Measurements from ENCODE around the gene GLCE.

Gene GLCE

DNA sequence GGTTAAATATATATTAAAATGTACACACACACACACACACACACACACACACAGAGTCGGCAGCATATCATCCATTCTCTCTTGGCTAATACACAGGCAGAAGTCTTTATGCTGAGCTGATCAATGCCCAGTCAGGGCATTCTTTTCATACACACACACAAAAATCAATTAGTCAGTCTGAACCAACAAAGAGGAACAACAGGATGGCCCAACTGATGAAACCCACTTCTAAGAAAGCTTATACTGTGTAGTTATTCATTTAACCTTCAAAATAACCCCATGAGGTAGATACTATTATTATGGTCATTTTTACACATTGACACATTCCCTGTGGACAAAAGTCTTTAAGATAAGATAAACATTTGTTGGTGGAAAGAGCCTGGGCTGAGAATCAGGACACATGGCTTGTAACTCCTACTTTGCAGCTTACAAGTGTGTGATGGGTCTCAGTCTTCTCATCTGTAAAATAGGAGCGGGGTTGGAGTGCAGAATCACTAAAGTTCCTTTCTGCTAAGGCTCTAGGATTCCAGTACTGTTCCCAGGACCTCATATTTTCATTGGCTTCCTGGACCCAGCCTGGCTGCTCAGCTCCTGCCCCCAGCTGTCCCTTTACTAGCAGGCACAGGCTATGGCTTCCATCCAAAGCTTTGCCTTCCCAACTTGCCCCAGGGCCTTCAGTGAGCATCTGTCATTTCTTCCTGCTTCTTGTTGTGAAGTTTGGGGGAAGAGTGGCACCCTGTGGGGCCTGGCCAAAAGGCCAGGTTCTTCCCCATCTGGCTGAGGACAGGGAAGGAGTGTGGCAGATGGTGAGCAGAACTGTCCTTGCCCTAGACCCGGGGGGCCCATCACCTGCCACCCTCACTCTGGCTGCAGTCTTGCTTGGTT, 27.2 kb upstream of the GLCE start:
- Histone ChIP-seq H3K27me3 (ENCODE audit: insufficient read depth, low read length, poor library complexity, severe bottlenecking) (peaks cover 4% of the 10 kb centered on the region), H3K4me1 (ENCODE audit: insufficient read depth, low read length, poor library complexity, severe bottlenecking) (no peaks in the 10 kb centered on the region), H3K9me3 (ENCODE audit: insufficient read depth, low read depth, low read length) (no peaks in the 10 kb centered on the region), H3K36me3 (ENCODE audit: insufficient read depth, low read length) (no peaks in the 10 kb centered on the region), H3K9ac (ENCODE audit: low read depth, low read length, poor library complexity, severe bottlenecking) (no peak overlapping the region), H4K20me1 (ENCODE audit: insufficient read depth, low read length, poor library complexity, severe bottlenecking) (no peaks in the 10 kb centered on the region), H3K4me2 (ENCODE audit: low read depth, low read length, poor library complexity, severe bottlenecking) (no peak overlapping the region), H3K4me3 (ENCODE audit: low read length, poor library complexity, severe bottlenecking) (no peak overlapping the region), H3F3A (ENCODE audit: low read depth) (no peaks in the 10 kb centered on the region), H2AFZ (ENCODE audit: low read length) (no peak overlapping the region), H3K79me2 (ENCODE audit: insufficient read depth, low read length) (no peaks in the 10 kb centered on the region), H3K9me2 (replicated peaks; ENCODE audit: low read depth, low read length) (no peaks in the 10 kb centered on the region)
- TF ChIP-seq, protein P1, sequence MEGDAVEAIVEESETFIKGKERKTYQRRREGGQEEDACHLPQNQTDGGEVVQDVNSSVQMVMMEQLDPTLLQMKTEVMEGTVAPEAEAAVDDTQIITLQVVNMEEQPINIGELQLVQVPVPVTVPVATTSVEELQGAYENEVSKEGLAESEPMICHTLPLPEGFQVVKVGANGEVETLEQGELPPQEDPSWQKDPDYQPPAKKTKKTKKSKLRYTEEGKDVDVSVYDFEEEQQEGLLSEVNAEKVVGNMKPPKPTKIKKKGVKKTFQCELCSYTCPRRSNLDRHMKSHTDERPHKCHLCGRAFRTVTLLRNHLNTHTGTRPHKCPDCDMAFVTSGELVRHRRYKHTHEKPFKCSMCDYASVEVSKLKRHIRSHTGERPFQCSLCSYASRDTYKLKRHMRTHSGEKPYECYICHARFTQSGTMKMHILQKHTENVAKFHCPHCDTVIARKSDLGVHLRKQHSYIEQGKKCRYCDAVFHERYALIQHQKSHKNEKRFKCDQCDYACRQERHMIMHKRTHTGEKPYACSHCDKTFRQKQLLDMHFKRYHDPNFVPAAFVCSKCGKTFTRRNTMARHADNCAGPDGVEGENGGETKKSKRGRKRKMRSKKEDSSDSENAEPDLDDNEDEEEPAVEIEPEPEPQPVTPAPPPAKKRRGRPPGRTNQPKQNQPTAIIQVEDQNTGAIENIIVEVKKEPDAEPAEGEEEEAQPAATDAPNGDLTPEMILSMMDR (conservative IDR thresholded peaks at IDR 0.05; ENCODE audit: low read length) = no peak
- no peak for TF ChIP-seq EZH2phosphoT487 (IDR thresholded peaks at IDR 0.05; ENCODE audit: borderline replicate concordance)

DNA sequence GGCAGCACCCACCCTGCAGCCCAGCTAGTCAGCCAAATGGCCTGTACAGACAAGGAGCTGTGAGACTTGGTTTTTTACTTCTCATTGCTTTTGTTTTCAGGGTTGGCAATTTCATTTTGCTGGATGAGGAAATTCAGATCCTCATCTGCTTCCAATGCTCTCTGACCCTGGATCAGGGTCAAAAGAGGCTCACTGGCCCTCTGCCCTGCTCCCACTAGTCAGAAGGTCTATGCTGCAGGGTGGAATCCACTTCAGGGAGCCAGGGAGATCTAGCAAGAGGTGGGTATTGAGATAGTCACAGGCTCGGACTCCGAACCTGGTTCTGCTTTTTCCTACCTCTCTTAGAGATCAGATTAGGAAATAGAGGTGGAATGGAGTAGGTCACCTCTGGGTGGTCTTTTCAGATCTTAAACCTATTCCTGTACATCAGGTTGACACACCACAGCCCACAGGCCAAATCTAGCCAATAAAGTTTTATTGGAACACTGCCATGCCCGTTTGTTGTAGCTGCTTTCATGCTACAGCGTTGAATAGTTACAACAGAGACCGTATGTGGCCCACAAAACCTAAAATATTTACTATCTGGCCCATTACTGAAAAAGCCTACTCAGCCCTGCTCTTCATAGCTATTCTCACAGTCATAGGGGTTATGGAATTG, 26.4 kb upstream of the GLCE start:
- Histone ChIP-seq H3K27me3 (ENCODE audit: insufficient read depth, low read length, poor library complexity, severe bottlenecking) (peaks cover 8% of the 10 kb centered on the region), H4K20me1 (ENCODE audit: insufficient read depth, low read length, poor library complexity, severe bottlenecking) (no peaks in the 10 kb centered on the region), H3K9me3 (ENCODE audit: insufficient read depth, low read depth, low read length) (no peaks in the 10 kb centered on the region), H3K4me2 (ENCODE audit: low read depth, low read length, poor library complexity, severe bottlenecking) (no peak overlapping the region), H3K4me3 (ENCODE audit: low read length, poor library complexity, severe bottlenecking) (no peak overlapping the region), H2AFZ (ENCODE audit: low read length) (no peak overlapping the region), H3F3A (ENCODE audit: low read depth) (no peaks in the 10 kb centered on the region), H3K36me3 (ENCODE audit: insufficient read depth, low read length) (no peaks in the 10 kb centered on the region), H3K79me2 (ENCODE audit: insufficient read depth, low read length) (no peaks in the 10 kb centered on the region), H3K9me2 (replicated peaks; ENCODE audit: low read depth, low read length) (no peaks in the 10 kb centered on the region), H3K4me1 (ENCODE audit: insufficient read depth, low read length, poor library complexity, severe bottlenecking) (no peaks in the 10 kb centered on the region), H3K9ac (ENCODE audit: low read depth, low read length, poor library complexity, severe bottlenecking) (no peak overlapping the region)
- no peak for TF ChIP-seq EZH2phosphoT487 (IDR thresholded peaks at IDR 0.05; ENCODE audit: borderline replicate concordance)
- TF ChIP-seq, protein P1 (conservative IDR thresholded peaks at IDR 0.05; ENCODE audit: low read length) = no peak

DNA sequence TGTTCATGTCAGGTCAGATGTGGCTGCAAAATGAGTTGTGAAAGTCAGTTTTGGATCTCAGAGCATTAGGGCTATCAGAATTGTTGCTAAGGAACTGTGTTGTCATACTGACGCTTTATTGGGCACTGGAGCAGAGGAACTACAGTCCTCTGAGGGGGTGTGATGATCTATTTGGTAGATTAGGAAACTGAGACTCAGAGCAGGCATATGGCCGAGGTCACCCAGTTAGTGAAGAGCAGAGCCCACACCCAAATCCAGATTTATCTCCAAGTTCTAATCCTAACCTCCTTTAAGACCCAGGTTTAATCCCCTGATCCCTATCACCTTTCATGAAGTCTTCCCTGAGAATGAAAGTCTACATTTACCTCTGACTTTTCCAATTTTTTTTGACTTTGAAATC, 25.6 kb upstream of the GLCE start:
- Histone ChIP-seq H3K27me3 (ENCODE audit: insufficient read depth, low read length, poor library complexity, severe bottlenecking) (peaks cover 8% of the 10 kb centered on the region), H2AFZ (ENCODE audit: low read length) (no peak overlapping the region), H3K36me3 (ENCODE audit: insufficient read depth, low read length) (no peaks in the 10 kb centered on the region), H4K20me1 (ENCODE audit: insufficient read depth, low read length, poor library complexity, severe bottlenecking) (no peaks in the 10 kb centered on the region), H3K9me2 (replicated peaks; ENCODE audit: low read depth, low read length) (no peaks in the 10 kb centered on the region), H3K4me2 (ENCODE audit: low read depth, low read length, poor library complexity, severe bottlenecking) (no peak overlapping the region), H3F3A (ENCODE audit: low read depth) (no peaks in the 10 kb centered on the region), H3K9me3 (ENCODE audit: insufficient read depth, low read depth, low read length) (no peaks in the 10 kb centered on the region), H3K4me3 (ENCODE audit: low read length, poor library complexity, severe bottlenecking) (no peak overlapping the region), H3K9ac (ENCODE audit: low read depth, low read length, poor library complexity, severe bottlenecking) (no peak overlapping the region), H3K79me2 (ENCODE audit: insufficient read depth, low read length) (no peaks in the 10 kb centered on the region), H3K4me1 (ENCODE audit: insufficient read depth, low read length, poor library complexity, severe bottlenecking) (no peaks in the 10 kb centered on the region)
- TF ChIP-seq EZH2phosphoT487 (IDR thresholded peaks at IDR 0.05; ENCODE audit: borderline replicate concordance) = no peak
- TF ChIP-seq, protein P1 (conservative IDR thresholded peaks at IDR 0.05; ENCODE audit: low read length) = no peak
